Common myeloid progenitor, CD34-positive (primary cell): ENCODE data around the gene PBLD.

ENCODE experiments used
- CTCF ChIA-PET: fragments of 350-600 bp; sonication (Branson Sonifier 250); formaldehyde crosslinking; loops from one replicate; lab custom pipeline; 2021; ENCODE audit warnings: antibody characterized with exemption; lab: Charles Lee
- POLR2A ChIA-PET: fragments of 350-600 bp; sonication (Branson Sonifier 250); formaldehyde crosslinking; loops from one replicate; lab custom pipeline; 2021; ENCODE audit warnings: antibody characterized with exemption; lab: Charles Lee
- DNase-seq, 3 donors: peaks; one replicate each; pipeline versions ENCODE4 v3.0.0 to v3.0.0-alpha.2; 2013
- H3K27ac ChIP-seq, 2 experiments: 1 replicate in 1 of 2; 2 replicates in 1 of 2; pipeline ENCODE4 v1.7.0; 2013; ENCODE audit warnings: inconsistent platforms in 2 of 2, low read length in 2 of 2, mild to moderate bottlenecking in 2 of 2, low read depth in 1 of 2, moderate library complexity in 1 of 2; ENCODE audit not compliant: severe bottlenecking in 2 of 2, insufficient read depth in 1 of 2, poor library complexity in 1 of 2
- H3K27me3 ChIP-seq, 5 experiments: replicated peaks in 2 of 5; 1 replicate in 3 of 5; 2 replicates in 2 of 5; pipeline versions ENCODE4 v1.6.1 to v1.7.0; 2013; ENCODE audit warnings: low read length in 4 of 5, mild to moderate bottlenecking in 2 of 5, moderate library complexity in 2 of 5, inconsistent platforms in 1 of 5; ENCODE audit not compliant: insufficient read depth in 5 of 5, control insufficient read depth in 4 of 5
- H3K36me3 ChIP-seq, 4 experiments: 1 replicate in 2 of 4; 2 replicates in 2 of 4; pipeline versions ENCODE4 v1.6.1 to v1.7.0; 2013; ENCODE audit warnings: low read length in 3 of 4, control low read depth in 1 of 4, mild to moderate bottlenecking in 1 of 4; ENCODE audit not compliant: control insufficient read depth in 4 of 4, insufficient read depth in 4 of 4
- H3K4me1 ChIP-seq, 4 experiments: 1 replicate in 3 of 4; 2 replicates in 1 of 4; pipeline versions ENCODE4 v1.6.1 to v1.7.1; 2013; ENCODE audit warnings: low read length in 3 of 4, mild to moderate bottlenecking in 3 of 4, control low read depth in 1 of 4, inconsistent platforms in 1 of 4, moderate library complexity in 1 of 4; ENCODE audit not compliant: control insufficient read depth in 4 of 4, insufficient read depth in 4 of 4; ENCODE audit errors: control extremely low read depth in 1 of 4
- H3K4me3 ChIP-seq, 7 experiments: 1 replicate in 4 of 7; 2 replicates in 3 of 7; pipeline versions ENCODE4 v1.5.1 to v1.7.0; 2013; ENCODE audit warnings: mild to moderate bottlenecking in 7 of 7, low read length in 6 of 7, moderate library complexity in 6 of 7, inconsistent platforms in 2 of 7, low read depth in 2 of 7, control low read depth in 1 of 7; ENCODE audit not compliant: insufficient read depth in 4 of 7, control insufficient read depth in 1 of 7; ENCODE audit errors: extremely low read depth in 1 of 7
- H3K9me3 ChIP-seq, 5 experiments: 1 replicate in 4 of 5; 2 replicates in 1 of 5; pipeline versions ENCODE4 v1.6.1 to v1.7.1; 2013; ENCODE audit warnings: low read length in 4 of 5, mild to moderate bottlenecking in 2 of 5, inconsistent platforms in 1 of 5, low read depth in 1 of 5, moderate library complexity in 1 of 5; ENCODE audit not compliant: control insufficient read depth in 4 of 5, insufficient read depth in 2 of 5; ENCODE audit errors: control extremely low read depth in 1 of 5
- WGBS: methylation state at CpG from one replicate; pipeline ENCODE4 v1.1.5; 2013; ENCODE audit not compliant: insufficient coverage; 5-methylcytosine and 5-hydroxymethylcytosine counted together

Gene PBLD

DNA sequence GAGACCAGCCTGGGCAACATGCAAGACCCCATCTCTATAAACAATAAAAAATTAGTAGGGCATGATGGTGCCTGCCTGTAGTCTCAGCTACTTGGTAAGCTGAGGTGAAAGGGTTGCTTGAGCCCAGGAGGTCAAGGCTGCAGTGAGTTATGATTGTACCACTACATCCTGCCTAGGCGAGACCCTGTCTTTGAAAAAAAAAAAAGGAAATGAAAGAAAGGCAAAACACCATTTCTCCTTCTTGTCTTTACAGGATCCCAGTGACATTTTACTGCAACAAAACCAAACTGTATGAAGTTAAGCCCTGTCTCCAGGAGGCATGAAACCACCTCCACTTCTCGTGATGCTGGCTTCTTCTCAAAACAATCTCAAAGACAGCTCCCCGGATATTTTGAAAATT is 29.9 kb upstream of the PBLD start:
- H3K36me3 ChIP-seq: peaks cover 9 to 46% (median 21%) of the 10 kb centered on the region in 4 experiments
- POLR2A ChIA-PET: no interaction called here
- no peak for DNase-seq
- CTCF ChIA-PET: interaction anchor here (1.5 to 3.0 kb wide), 3 partner anchors 10 to 15 kb away, joined by 4 to 13 read pairs (median 10); no protein-coding TSS in a partner anchor
- H3K27me3 ChIP-seq: no peaks in the 10 kb centered on the region
- no CpG with 5 or more reads among the region's 3 CpGs for WGBS
- no peaks in the 10 kb centered on the region for H3K9me3 ChIP-seq
- H3K27ac ChIP-seq: no peak overlapping the region
- no peaks in the 10 kb centered on the region for H3K4me1 ChIP-seq
- H3K4me3 ChIP-seq: no peak overlapping the region

DNA sequence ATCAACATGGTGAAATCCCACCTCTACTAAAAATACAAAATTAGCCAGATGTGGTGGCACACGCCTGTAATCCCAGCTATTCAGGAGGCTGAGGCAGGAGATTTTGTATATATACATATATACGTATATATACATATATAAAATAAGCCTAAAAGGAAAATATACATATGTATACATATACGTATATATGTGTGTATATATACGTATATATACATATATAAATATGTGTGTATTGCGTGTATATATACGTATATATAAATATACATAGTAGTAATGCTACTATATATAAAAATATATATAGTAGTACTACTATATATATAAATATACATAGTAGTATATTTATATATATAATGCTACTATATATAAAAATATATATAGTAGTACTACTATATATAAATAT is 26.5 kb upstream of the PBLD start:
- no CpG with 5 or more reads among the region's 6 CpGs for WGBS
- H3K36me3 ChIP-seq: peaks cover 4 to 44% (median 23%) of the 10 kb centered on the region in 4 experiments
- H3K4me1 ChIP-seq: no peaks in the 10 kb centered on the region
- H3K27ac ChIP-seq: no peak overlapping the region
- ChIA-PET CTCF (no interaction called here), POLR2A (interaction anchor here (0.5 kb wide), 1 partner anchor 444 kb away, joined by 3 read pairs; no protein-coding TSS in a partner anchor)
- no peaks in the 10 kb centered on the region for H3K27me3 ChIP-seq
- H3K9me3 ChIP-seq: no peaks in the 10 kb centered on the region
- no peak overlapping the region for H3K4me3 ChIP-seq
- no peak for DNase-seq

DNA sequence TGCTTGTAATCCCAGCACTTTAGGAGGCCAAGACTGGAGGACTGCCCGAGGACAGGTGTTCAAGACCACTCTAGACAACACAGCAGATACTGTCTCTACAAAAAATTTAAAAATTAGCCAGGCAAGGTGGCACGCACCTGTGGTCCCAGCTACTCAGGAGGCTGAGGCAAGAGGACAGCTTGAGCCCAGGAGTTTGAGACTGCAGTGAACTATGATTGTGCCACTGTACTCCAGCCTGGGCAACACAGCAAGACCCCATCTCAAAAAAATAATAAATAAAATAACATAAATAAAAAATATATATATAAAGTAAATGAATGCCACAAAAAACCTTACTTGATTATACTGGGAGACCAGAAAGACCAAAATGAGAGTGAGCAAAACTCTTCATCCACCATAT is 20.8 kb upstream of the PBLD start:
- no CpG with 5 or more reads among the region's 2 CpGs for WGBS
- H3K27me3 ChIP-seq: no peaks in the 10 kb centered on the region
- no peak for DNase-seq
- no peak overlapping the region for H3K4me3 ChIP-seq
- POLR2A ChIA-PET: no interaction called here
- no peaks in the 10 kb centered on the region for H3K4me1 ChIP-seq
- peaks cover 6 to 35% (median 17%) of the 10 kb centered on the region in 4 experiments for H3K36me3 ChIP-seq
- no peak overlapping the region for H3K27ac ChIP-seq
- CTCF ChIA-PET: no interaction called here
- H3K9me3 ChIP-seq: no peaks in the 10 kb centered on the region

DNA sequence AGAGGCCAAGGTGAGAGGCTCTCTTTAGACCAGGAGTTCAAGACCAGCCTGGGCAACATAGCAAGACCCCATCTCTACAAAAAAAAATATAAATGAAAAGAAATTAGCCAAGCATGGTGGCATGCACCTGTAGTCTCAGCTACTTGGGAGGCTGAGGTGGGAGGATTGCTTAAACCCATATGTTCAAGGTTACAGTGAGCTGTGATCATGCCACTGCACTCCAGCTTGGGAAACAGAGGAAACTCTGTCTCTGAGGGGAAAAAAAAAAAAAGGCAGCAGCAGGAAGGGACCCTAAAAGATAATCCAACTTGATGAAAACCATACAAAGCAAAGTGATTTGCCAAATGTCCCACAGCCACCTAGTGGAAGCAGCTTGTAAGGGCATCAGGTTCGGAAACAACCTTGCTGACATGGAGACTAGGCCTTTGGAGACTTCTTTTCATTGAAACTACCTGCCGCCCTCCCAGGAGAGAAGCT is 15.6 kb upstream of the PBLD start:
- Histone ChIP-seq H3K36me3 (peaks cover 24 to 45% (median 32%) of the 10 kb centered on the region in 4 experiments), H3K4me3 (no peak overlapping the region), H3K27ac (no peak overlapping the region), H3K4me1 (no peaks in the 10 kb centered on the region), H3K27me3 (no peaks in the 10 kb centered on the region), H3K9me3 (no peaks in the 10 kb centered on the region)
- POLR2A ChIA-PET: no interaction called here
- CTCF ChIA-PET: interaction anchor here (0.6 to 2.5 kb wide), 12 partner anchors 9 to 447 kb away, joined by 3 to 14 read pairs (median 6); partner anchors contain the start of gene PBLD
- 65% methylated on average over 2 of the region's 2 CpGs for WGBS
- DNase-seq: peak; percentile 54 to 78 (median 75)

DNA sequence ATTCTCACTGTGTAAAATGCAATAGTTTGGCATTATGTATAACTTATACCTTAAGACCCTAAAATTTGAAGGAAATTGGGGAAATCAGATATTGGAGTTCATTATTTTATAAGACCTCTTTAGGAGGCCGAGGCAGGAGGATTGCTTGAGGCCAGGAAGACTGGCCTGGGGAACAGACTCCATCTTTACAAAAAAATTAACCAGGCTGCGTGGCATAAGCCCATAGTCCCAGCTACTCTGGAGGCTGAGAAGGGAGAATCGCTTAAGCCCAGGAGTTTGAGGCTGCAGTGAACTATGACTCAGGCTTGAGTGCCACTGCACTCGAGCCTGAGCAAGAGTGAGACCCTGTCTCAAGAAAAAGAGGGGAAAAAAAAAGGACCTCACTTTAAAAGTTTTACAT is 14.0 kb upstream of the PBLD start:
- WGBS: 100% methylated on average over 3 of the region's 4 CpGs
- H3K9me3 ChIP-seq: no peaks in the 10 kb centered on the region
- H3K27me3 ChIP-seq: no peaks in the 10 kb centered on the region
- H3K4me1 ChIP-seq: no peaks in the 10 kb centered on the region
- H3K4me3 ChIP-seq: no peak overlapping the region
- ChIA-PET CTCF (interaction anchor here (0.6 to 2.5 kb wide), 7 partner anchors 7 to 191 kb away, joined by 3 to 14 read pairs (median 3); no protein-coding TSS in a partner anchor), POLR2A (interaction anchor here (0.6 kb wide), 1 partner anchor 344 kb away, joined by 3 read pairs; no protein-coding TSS in a partner anchor)
- peaks cover 23 to 51% (median 34%) of the 10 kb centered on the region in 4 experiments for H3K36me3 ChIP-seq
- DNase-seq: no peak
- peak overlapping the region in 1 of 2 experiments; percentile 25 for H3K27ac ChIP-seq

DNA sequence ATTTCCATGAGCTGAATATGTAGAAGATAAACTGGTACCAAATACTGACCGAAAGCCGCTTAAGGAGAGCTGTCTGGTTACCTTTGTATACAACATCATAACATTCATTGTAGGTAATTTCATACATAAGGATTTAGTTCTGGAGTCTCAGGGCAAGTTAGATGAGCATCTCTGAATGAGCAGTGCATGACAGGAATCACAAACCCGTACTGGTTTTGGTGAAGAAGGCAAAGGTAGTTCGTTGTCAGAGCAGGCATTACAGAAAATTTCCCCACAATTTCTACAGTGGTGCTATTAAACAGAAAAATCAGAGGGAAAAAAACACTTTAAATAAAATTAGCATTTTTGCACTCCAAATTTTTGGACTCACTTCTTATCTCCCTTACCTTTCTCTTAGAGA is 12.9 kb upstream of the PBLD start:
- no peak overlapping the region for H3K4me3 ChIP-seq
- H3K27ac ChIP-seq: no peak overlapping the region
- H3K9me3 ChIP-seq: no peaks in the 10 kb centered on the region
- 100% methylated on average over 1 of the region's 4 CpGs for WGBS
- no peak for DNase-seq
- peaks cover 30 to 58% (median 45%) of the 10 kb centered on the region in 4 experiments for H3K36me3 ChIP-seq
- POLR2A ChIA-PET: no interaction called here
- no peaks in the 10 kb centered on the region for H3K4me1 ChIP-seq
- no peaks in the 10 kb centered on the region for H3K27me3 ChIP-seq
- CTCF ChIA-PET: interaction anchor here (1.1 kb wide), 1 partner anchor 44 kb away, joined by 3 read pairs; no protein-coding TSS in a partner anchor

DNA sequence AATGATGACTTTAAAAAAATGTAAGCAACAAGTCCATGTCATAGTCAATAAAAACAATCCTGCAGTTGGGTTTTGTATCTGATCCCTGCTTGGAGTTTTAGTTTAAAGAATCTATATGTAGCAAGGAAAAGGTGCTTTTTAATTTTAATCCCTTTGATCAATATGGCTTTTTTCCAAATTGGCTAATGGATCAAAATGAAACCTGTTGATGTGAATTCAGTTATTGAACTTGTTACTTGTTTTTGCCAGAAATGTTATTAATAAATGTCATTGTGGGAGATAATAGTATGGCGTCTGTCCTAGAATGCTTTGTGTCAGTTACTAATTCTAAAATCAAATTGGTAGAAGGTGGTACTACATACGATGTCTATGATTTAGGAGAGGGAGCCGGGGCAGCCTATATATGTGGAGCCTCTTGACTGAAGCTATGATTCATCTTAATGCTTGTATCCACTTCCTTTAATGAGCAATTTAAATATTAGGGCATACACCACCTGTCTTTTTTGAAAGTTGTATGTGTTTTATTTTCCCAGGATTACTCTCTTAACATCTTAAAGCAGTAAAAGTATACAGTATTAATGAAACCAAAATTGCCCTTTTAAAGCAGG is 10.3 kb upstream of the PBLD start:
- 100% methylated on average over 1 of the region's 3 CpGs for WGBS
- Histone ChIP-seq H3K4me3 (no peak overlapping the region), H3K27me3 (no peaks in the 10 kb centered on the region), H3K36me3 (peaks cover 42 to 78% (median 60%) of the 10 kb centered on the region in 4 experiments), H3K9me3 (no peaks in the 10 kb centered on the region), H3K27ac (no peak overlapping the region), H3K4me1 (no peaks in the 10 kb centered on the region)
- ChIA-PET POLR2A (interaction anchor here (0.6 kb wide), 1 partner anchor 302 kb away, joined by 5 read pairs; no protein-coding TSS in a partner anchor), CTCF (no interaction called here)
- peak in 2 of 3 donors; percentile 42 to 50 for DNase-seq
